GM19452 (cell line): ENCODE results near the gene NOXO1.
"Not testable (repeated sequence)": the region's sequence is repeated elsewhere in the genome, so short reads cannot be mapped to it uniquely, and the experiment has no call there.

Experiments
- ATAC-seq: cut with Tn5 transposase; IDR thresholded peaks from one replicate; pipeline ENCODE4 v1.9.1; 2021; ENCODE audit not compliant: unreplicated experiment

The NOXO1 gene

GRCh38 chr16:2011726-2012125, 30.5 kb upstream of the NOXO1 start:
- not testable (repeated sequence) for ATAC-seq

GRCh38 chr16:2009791-2010510, 28.7 kb upstream of the NOXO1 start, which contains the start of gene ZNF598:
ZNF598 (minus strand) TSS chr16:2009821.
- peak; percentile 87 for ATAC-seq

DNA sequence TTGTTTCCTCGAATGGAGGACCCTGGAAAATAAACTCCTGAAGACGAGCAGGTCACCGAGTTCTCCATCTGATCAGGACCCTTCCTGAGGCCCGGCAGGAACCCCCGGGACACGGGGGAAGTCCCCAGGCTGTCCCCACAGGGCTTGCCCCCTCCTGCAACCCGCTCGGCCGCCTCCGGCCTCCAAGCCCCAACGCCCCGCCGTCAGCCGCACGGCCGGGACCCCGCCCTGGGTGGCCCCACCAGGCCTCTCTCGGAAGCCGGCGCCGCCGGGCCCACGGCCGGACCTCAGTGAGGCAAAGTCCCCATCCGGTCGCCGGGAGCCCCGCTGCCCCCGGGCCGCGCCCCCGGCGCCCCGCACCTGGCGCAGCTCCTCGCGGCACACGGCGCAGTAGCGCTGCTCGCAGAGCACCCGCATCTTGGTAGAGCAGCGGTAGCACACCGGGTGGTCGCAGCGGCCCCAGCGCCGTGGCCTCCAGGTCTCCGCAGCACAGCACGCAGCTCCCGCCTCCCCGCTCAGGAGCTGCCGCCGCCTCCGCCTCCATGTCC, 28.0 kb upstream of the NOXO1 start:
- ATAC-seq, result peak; percentile 34

DNA sequence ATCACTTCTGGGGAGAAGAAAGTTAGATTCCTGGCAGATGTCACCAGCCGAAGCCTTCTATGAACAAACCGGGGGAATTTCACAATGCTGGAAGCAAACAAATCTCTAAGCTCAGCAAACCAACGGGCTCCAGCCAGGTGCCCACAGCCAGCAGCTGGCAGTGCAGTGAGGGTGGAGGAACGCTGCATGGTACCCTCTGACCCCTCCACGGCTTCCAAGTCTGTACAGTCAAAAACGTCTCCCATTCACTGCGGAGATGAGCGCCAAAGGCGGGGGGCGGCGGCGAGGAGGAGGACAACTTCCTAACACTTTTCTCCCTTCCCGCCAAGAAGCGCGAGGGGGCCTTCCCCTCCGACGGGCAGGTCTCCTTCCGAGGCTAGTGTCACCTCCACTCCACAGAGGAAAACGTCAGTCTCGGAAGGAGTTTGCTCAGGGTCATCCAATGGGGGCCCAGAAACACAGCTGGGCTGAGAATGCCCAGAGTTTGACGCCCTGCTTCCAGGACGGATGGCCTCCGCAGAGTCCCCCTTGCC, 27.4 kb upstream of the NOXO1 start:
- ATAC-seq, result no peak

DNA sequence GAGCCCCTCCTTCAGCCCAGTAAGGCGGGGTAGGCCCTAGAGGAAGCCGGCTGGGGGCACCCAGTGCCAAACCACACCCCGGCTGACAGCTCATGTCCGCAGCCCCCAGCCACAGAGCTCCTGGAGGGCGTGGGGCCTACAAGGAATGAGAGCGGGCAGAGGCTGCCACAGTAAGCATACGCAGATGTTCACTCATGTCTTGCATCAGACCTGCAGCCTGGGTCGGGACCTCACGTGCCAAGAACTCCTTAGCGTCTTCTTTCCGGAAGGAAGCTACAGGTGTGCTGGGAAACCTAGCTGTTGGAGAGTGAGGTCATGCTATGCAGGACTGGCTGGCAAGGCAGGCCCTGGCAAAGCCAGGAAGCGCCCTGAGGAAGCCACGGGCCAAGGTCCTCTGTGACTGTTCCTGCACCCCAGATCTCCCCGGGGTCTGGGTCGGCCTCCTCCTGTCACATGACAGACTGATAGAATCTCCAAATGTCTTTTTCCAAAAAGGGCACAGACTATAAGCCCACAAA, 26.8 kb upstream of the NOXO1 start:
- no peak for ATAC-seq

DNA sequence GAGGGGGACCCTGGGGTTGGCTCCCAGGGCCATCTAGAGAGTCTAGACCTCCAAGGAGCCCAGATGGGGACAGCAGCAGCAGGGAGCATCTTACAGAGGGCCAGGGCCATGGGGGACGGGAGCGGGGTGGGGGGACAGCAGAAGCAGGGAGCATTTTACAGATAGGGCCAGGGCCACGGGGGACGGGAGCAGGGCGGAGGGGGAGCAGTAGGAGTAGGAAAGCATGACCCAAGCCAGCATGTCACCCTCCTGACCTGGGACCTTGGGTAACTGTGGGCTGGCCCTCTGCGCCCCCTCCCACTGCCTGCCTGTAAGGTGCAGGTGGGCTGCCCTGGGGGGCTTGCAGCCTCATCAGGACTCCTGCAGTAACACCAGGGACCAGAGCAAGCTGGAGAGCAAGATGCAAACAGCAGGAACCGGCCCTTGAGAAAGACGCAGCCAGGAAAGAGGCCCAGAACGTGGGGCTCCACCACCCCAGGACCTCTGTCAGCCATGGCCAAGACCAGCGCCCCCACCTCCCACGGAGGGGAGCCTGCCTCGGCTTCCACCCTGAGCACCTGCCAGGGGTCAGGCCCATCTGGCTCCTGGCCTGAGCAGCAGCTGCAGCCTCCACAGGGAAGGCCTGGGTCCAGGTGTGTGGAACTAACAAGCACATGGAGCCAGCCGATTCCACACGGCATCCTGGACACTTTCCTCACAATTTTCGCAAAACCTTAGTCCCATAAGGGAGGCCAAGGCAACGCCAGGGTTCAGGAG, 26.0 kb upstream of the NOXO1 start:
- no peak for ATAC-seq

DNA sequence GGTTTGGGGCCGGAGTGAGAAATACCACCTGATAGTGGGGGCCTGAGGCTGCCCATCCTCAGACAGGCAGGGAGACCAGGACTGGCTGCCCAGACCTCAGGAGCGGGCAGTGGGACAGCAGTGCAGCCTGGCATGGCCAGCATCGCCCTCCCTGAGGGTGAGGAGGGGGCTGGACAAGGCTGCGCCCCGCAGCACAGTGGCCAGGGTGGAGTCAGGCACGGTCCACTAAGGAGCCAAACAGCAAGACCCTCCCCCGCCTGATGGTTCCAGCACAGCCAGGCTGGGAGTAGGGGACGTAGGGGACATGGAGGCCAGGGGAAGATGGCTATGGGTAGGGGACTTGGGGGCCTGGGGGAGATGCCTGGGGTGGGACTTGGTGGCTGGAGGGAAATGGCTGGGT, 25.0 kb upstream of the NOXO1 start:
- no peak for ATAC-seq

DNA sequence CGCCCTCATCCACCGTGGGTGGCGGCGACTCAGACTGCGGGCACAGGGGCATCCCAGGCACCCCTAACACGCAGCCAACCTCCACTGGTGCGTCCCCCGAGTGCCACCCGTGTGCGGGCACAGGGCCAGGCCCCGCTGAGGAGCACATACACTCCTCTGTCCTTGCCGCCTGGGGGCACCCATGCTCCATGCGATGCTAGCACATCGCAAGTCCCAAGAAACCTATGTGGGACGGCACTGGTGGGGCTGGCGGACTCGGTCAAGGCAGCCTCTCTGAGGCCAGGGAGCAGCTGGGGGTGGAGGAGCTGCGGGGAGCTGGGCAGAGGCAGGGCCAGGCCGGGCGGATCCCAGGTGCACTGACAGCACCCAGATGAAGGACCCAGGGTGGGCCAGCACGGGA, 24.4 kb upstream of the NOXO1 start:
- no peak for ATAC-seq

GRCh38 chr16:2004795-2005517, 23.7 kb upstream of the NOXO1 start:
- ATAC-seq, result no peak

- ATAC-seq, result no peak
Observed at GRCh38 chr16:2003827-2004641, 22.8 kb upstream of the NOXO1 start.

DNA sequence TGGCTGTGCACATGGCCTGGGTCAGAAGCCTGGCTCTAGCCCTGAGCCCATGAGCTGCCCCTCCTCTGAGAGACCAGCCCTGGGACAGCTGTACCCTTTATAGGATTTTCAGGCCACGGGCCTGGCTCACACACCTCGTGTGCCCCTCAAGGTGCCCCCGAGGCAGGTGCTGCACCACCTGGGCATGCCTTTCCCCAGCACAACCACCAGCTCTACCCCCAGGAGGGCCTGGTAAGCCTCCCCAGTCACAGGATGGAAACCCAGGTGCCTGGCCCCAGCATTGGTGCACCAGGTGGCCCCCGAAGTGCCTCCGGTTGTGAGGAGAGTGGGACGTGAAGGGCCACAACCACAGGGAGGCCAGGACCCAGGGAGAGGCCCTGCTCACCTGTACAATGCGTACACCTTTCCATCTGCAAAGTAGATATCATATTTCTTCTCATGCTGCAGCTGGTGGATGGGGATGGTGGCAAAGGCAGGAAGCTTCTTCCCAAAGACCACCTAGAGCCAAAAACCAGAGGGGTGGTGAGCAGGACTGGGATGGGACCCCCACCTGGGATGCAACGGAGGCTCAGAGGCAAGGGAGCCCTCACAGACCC, 22.1 kb upstream of the NOXO1 start:
- no peak for ATAC-seq

DNA sequence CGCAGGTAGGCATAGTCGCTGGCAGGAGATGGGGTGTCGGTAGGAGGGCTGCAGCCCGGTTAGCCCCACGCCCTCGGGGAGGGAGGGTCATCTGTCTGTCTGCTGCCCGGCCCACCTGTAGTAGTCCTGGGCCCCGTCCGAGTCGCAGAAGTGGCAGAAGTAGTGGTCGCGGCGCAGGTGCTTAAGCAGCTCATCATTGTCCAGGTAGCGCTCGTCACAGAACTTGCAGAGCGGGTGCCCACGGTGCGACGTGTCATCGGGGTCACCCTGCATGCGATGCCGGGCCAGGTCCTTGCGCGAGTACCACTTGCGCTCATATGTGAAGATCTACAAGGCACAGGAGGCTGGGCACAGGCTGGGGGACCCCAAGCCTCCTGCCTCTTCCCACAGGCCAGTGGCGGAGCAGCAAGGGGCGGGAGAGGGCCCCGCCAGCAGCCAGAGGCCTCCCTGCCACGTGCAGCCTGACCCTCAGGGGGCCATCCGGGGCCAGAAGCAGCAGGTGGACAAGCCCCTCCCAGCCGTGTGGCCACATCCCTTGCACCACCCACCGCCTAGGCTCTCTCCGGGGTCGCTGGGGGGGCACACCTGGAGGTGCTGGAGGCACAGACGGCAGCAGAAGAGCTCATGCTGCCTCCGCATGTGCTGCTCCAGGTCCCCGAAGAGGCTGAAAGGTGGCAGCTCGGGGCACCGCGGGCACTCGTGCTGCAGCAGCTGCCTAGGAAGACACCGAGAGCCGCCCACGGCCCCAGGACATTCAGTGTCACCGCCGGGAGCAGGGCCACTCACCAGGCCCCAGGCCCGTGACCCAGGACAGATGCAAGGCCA, 21.3 kb upstream of the NOXO1 start:
- ATAC-seq, result no peak

GRCh38 chr16:2001456-2002355, 20.4 kb upstream of the NOXO1 start:
- ATAC-seq, result no peak

DNA sequence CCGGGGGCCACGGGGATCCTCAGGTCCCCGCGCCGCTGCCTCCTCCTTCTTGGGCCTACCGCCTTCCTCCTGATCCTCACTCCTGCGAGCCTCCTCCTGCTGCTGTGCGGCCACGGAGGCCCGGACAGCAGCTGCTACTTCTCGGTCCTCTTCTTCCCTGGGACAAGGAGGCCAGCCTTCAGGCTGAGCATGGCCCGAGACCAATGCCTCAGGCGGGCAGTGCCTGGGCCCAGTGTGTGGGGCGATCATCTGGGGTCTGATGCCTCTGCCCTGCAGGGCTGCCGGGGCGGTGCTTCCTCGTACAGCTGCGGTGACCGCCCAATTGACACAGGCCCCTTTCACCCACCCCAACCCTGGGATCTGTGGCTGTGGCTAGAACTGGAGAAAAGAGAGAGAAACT, 19.8 kb upstream of the NOXO1 start:
- ATAC-seq, result no peak

DNA sequence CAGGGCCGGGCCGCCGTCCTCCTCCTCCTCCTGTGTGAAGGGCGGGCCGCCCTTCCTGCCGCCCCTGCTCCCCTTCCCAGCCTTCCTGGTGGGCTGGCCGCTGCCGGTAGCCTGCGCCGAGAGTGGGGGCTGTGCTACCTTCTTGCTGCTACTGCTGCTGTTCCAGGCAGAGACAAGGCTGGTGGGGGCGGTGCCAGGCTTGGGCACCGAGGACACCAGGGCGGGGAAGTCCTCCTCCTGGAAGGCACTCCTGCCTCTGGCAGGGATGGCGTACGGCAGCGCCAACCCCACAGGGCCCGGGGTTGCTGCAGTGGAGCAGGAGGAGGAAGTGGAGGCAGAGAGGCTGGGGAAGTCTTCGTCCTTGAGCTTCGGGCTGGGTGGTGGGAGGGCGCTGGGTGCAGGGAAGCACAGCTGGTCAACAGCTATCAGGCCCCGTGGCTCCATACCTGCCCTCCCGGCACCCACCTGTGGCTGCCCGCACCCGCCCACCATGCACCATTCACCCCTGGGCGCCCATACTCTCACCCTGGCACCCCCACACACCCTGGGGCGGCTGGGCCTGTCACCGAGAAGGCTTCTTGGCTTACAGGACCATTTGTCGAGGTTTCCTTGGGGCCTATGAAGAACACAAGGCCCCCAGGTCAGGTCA, 18.7 kb upstream of the NOXO1 start:
- ATAC-seq, result no peak

- ATAC-seq, result no peak
Observed at GRCh38 chr16:1998852-1999801, 17.9 kb upstream of the NOXO1 start.
